ENCODE measurements around the gene TMEM123. TPM values are rescaled to one million over a fixed set of nuclear protein-coding genes. Genes with fewer than 3 reads are reported as not detected.
A peak's percentile ranks its signal among the peaks of the same experiment; 100 is the strongest.

TMEM123 gene
- total RNA-seq, 1 donor from 2014 or later, result 41.2 TPM

DNA sequence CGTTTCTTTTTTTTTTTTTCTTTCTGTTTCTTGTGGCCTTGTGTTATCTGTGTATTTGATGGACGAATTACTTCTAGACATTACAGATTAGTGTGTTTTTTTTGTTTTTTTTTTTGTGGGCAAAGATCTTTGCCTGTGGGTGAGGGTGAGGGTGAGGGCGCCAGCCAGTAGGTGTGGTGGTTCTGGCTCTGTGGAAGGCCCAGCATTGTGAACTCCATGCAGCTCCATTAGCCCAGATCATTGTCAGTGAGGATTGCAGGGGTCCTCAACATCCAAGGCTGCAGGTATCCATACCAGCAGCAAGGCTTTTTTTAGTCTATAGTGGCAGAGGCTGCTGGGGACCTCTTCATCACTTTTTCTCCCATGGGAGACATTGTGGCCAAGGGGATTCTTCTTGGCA lies 91.9 kb downstream of the TMEM123 start:
- H3K9ac ChIP-seq (ENCODE audit: low read depth in 1 of 3, low read length in 3 of 3), result no peak overlapping the region
- no peak overlapping the region for H3K27ac ChIP-seq (ENCODE audit: low read depth, low read length)
- H3K4me3 ChIP-seq (ENCODE audit: low read length in 3 of 3), result no peak overlapping the region
- H3K27me3 ChIP-seq (ENCODE audit: control insufficient read depth in 3 of 3, insufficient read depth in 3 of 3, low read length in 3 of 3), result no peaks in the 10 kb centered on the region
- peaks cover 30 to 48% (median 37%) of the 10 kb centered on the region in 3 donors for H3K36me3 ChIP-seq (ENCODE audit: control insufficient read depth in 3 of 3, insufficient read depth in 3 of 3, low read length in 3 of 3)
- H3K4me1 ChIP-seq (ENCODE audit: control insufficient read depth in 3 of 3, insufficient read depth in 3 of 3, low read length in 3 of 3), result no peaks in the 10 kb centered on the region
- no peaks in the 10 kb centered on the region for H3K9me3 ChIP-seq (ENCODE audit: control insufficient read depth in 3 of 3, low read length in 3 of 3)

DNA sequence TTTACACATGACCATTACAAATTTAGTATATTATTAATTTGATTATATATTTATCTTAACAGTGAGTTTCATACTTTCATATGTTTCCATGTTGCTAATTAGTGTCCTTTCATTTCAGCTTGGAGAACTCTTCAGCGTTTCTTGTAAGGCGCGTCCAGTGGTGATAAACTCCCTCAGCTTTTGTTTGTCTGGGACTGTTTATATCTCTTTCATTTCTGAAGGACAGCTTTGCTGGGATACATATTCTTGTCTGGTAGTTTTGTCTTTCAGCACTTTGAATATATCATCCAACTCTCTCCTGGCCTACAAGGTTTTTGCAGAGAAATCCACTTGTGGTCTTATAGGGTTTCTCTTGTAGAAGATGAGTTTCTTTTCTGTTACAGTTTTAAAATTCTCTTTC lies 93.2 kb downstream of the TMEM123 start:
- no peak overlapping the region for H3K9ac ChIP-seq (ENCODE audit: low read depth in 1 of 3, low read length in 3 of 3)
- no peaks in the 10 kb centered on the region for H3K27me3 ChIP-seq (ENCODE audit: control insufficient read depth in 3 of 3, insufficient read depth in 3 of 3, low read length in 3 of 3)
- H3K9me3 ChIP-seq (ENCODE audit: control insufficient read depth in 3 of 3, low read length in 3 of 3), result no peaks in the 10 kb centered on the region
- H3K4me3 ChIP-seq (ENCODE audit: low read length in 3 of 3), result no peak overlapping the region
- peaks cover 18 to 38% (median 29%) of the 10 kb centered on the region in 3 donors for H3K36me3 ChIP-seq (ENCODE audit: control insufficient read depth in 3 of 3, insufficient read depth in 3 of 3, low read length in 3 of 3)
- no peaks in the 10 kb centered on the region for H3K4me1 ChIP-seq (ENCODE audit: control insufficient read depth in 3 of 3, insufficient read depth in 3 of 3, low read length in 3 of 3)
- no peak overlapping the region for H3K27ac ChIP-seq (ENCODE audit: low read depth, low read length)

GRCh38 chr11:102357116-102357515 lies 95.4 kb downstream of the TMEM123 start:
- no peaks in the 10 kb centered on the region for H3K27me3 ChIP-seq (ENCODE audit: control insufficient read depth in 3 of 3, insufficient read depth in 3 of 3, low read length in 3 of 3)
- no peaks in the 10 kb centered on the region for H3K4me1 ChIP-seq (ENCODE audit: control insufficient read depth in 3 of 3, insufficient read depth in 3 of 3, low read length in 3 of 3)
- no peak overlapping the region for H3K4me3 ChIP-seq (ENCODE audit: low read length in 3 of 3)
- H3K36me3 ChIP-seq (ENCODE audit: control insufficient read depth in 3 of 3, insufficient read depth in 3 of 3, low read length in 3 of 3), result peaks cover 12 to 28% (median 19%) of the 10 kb centered on the region in 3 donors
- H3K9ac ChIP-seq (ENCODE audit: low read depth in 1 of 3, low read length in 3 of 3), result no peak overlapping the region
- no peak overlapping the region for H3K27ac ChIP-seq (ENCODE audit: low read depth, low read length)
- H3K9me3 ChIP-seq (ENCODE audit: control insufficient read depth in 3 of 3, low read length in 3 of 3), result no peaks in the 10 kb centered on the region

DNA sequence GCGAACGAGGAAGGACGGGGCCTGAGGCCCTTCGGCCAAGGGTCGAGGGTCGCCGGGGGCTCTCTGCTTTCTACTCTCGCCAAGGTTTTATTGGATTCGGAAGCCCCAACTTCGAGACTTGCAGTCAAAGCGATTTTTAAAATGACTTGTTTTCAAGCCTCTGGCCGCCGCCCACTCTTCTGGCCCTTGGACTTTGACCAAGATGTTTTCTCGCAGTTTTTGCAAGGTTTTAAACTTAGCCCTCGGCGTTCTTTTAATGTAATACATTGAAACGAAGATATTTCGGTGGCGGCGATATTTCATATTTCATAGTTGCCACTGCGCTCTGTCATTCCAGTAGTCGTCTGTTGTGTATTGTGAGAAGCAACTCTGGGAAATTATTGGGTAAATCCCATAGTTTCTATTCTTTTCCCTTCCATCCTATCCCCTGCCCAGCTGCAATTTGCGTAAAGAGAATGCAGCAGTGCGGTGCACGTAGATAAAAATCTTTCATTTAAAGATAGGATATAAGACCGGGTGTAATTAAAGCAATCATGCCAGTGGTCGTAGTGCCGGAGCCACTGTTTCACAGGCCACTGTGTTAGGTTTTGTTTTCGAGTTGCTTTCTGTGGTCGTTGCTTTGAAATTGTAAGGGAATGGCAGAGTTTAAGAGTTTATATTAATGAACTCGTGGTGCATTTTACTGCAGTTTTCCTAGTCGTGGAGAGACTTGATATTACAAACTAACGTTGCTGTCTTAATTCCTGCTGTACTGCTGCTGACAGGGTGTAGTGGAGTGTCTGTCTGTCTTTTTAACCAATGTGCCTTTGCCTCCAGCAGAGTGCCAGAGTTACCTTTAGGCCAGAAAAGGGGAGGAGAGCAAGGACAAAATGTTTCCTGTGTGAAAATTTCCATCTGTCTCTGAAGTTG lies 104.8 kb downstream of the TMEM123 start:
- H3K4me3 ChIP-seq (ENCODE audit: low read length in 3 of 3), result peak overlapping the region; percentile 70 to 92 (median 92)
- H3K4me1 ChIP-seq (ENCODE audit: control insufficient read depth in 3 of 3, insufficient read depth in 3 of 3, low read length in 3 of 3), result peaks cover 11 to 21% (median 11%) of the 10 kb centered on the region in 3 donors
- no peaks in the 10 kb centered on the region for H3K9me3 ChIP-seq (ENCODE audit: control insufficient read depth in 3 of 3, low read length in 3 of 3)
- H3K27ac ChIP-seq (ENCODE audit: low read depth, low read length), result peak overlapping the region; percentile 88
- peaks cover 0 to 7% (median 4%) of the 10 kb centered on the region in 3 donors for H3K36me3 ChIP-seq (ENCODE audit: control insufficient read depth in 3 of 3, insufficient read depth in 3 of 3, low read length in 3 of 3)
- H3K27me3 ChIP-seq (ENCODE audit: control insufficient read depth in 3 of 3, insufficient read depth in 3 of 3, low read length in 3 of 3), result no peaks in the 10 kb centered on the region
- peak overlapping the region; percentile 75 to 92 (median 90) for H3K9ac ChIP-seq (ENCODE audit: low read depth in 1 of 3, low read length in 3 of 3)

DNA sequence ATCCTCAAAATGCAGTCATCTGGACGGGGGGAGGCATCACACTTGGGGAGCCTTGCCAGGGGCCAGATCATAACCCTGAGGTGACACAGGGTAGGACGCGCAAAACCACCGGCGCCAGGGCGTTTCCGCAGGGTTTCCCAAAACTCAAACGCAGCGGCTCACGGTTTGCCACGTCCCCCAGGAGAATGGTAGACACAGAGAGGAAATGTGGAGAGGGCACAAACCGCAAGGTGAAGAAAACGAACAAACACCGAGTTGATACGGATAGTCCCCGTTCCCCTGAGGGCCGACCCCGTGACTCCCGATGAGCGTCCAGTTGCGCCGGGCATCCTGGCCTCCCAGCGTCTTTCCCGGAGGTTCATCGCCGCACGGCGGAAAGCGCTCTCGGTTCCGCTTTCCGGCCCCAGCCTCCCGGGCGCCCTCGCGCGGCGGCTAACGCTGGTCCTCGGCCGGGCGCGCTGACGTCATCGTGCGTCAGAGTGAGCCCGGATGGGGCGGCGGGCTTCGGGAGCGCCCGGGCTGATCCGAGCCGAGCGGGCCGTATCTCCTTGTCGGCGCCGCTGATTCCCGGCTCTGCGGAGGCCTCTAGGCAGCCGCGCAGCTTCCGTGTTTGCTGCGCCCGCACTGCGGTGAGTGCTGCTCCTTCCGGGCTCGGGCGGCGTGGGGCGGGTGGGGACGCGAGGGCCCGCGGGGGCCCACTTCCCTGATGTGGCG lies 105.7 kb downstream of the TMEM123 start, which contains the start of gene BIRC2:
BIRC2 (plus strand) TSS at position 467 of the 714 bp plus-strand sequence. CDS start 2,641 bp downstream, outside the sequence.
- Histone ChIP-seq H3K9me3 (ENCODE audit: control insufficient read depth in 3 of 3, low read length in 3 of 3) (no peaks in the 10 kb centered on the region), H3K27ac (ENCODE audit: low read depth, low read length) (peak within 1 kb of the TSS; percentile 88), H3K27me3 (ENCODE audit: control insufficient read depth in 3 of 3, insufficient read depth in 3 of 3, low read length in 3 of 3) (no peaks in the 10 kb centered on the region), H3K9ac (ENCODE audit: low read depth in 1 of 3, low read length in 3 of 3) (peak within 1 kb of the TSS; percentile 75 to 92 (median 91)), H3K4me3 (ENCODE audit: low read length in 3 of 3) (peak within 1 kb of the TSS; percentile 70 to 94 (median 92)), H3K4me1 (ENCODE audit: control insufficient read depth in 3 of 3, insufficient read depth in 3 of 3, low read length in 3 of 3) (peaks cover 11 to 21% (median 11%) of the 10 kb centered on the region in 3 donors), H3K36me3 (ENCODE audit: control insufficient read depth in 3 of 3, insufficient read depth in 3 of 3, low read length in 3 of 3) (peaks cover 0 to 7% (median 4%) of the 10 kb centered on the region in 3 donors)

DNA sequence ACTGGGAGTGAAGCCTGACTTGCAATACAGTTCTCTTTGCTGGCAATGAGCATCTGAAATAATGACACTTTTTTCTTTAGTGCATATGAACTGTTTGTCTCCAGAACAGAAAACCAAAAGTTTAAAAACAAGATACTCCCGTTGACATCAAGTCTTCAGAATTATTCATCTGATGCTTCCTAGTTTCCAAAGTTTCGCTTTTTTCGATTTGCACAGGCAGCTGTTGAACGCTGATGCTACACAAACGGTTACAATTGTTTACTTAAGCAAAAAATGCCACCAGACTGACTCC lies 106.2 kb downstream of the TMEM123 start:
- Histone ChIP-seq H3K27ac (ENCODE audit: low read depth, low read length) (peak overlapping the region; percentile 88), H3K4me1 (ENCODE audit: control insufficient read depth in 3 of 3, insufficient read depth in 3 of 3, low read length in 3 of 3) (peaks cover 11 to 21% (median 11%) of the 10 kb centered on the region in 3 donors), H3K9me3 (ENCODE audit: control insufficient read depth in 3 of 3, low read length in 3 of 3) (no peaks in the 10 kb centered on the region), H3K36me3 (ENCODE audit: control insufficient read depth in 3 of 3, insufficient read depth in 3 of 3, low read length in 3 of 3) (peaks cover 0 to 7% (median 4%) of the 10 kb centered on the region in 3 donors), H3K27me3 (ENCODE audit: control insufficient read depth in 3 of 3, insufficient read depth in 3 of 3, low read length in 3 of 3) (no peaks in the 10 kb centered on the region), H3K4me3 (ENCODE audit: low read length in 3 of 3) (peak overlapping the region; percentile 70 to 94 (median 92)), H3K9ac (ENCODE audit: low read depth in 1 of 3, low read length in 3 of 3) (peak overlapping the region; percentile 75 to 92 (median 91))

Other genes starting within 250 kb of the TMEM123 start
- 1.6 TPM for gene BIRC3, start 135.3 kb downstream of the TMEM123 start, total RNA-seq
- gene BIRC2, start 105.6 kb downstream of the TMEM123 start, total RNA-seq, result 56.9 TPM
- not detected for gene MMP7, start 78.0 kb upstream of the TMEM123 start, total RNA-seq
- gene MMP20, start 172.6 kb upstream of the TMEM123 start, total RNA-seq, result not detected

All from skeletal muscle tissue (tissue), 4 donors.